Activated CD4-positive, alpha-beta T cell treated with anti-CD3 and anti-CD28 coated beads, Interleukin-2, amount 50 U/mL, for 4 hours (primary cell): Measurements from ENCODE around the gene CAMK2D.
A peak's percentile ranks its signal among the peaks of the same experiment; 100 is the strongest.
"Not testable (repeated sequence)": the region's sequence is repeated elsewhere in the genome, so short reads cannot be mapped to it uniquely, and the experiment has no call there.

Source experiments
- DNase-seq, 2 experiments: peaks; one replicate each; pipeline ENCODE4 v3.0.0-alpha.2; 2020

The CAMK2D gene

DNA sequence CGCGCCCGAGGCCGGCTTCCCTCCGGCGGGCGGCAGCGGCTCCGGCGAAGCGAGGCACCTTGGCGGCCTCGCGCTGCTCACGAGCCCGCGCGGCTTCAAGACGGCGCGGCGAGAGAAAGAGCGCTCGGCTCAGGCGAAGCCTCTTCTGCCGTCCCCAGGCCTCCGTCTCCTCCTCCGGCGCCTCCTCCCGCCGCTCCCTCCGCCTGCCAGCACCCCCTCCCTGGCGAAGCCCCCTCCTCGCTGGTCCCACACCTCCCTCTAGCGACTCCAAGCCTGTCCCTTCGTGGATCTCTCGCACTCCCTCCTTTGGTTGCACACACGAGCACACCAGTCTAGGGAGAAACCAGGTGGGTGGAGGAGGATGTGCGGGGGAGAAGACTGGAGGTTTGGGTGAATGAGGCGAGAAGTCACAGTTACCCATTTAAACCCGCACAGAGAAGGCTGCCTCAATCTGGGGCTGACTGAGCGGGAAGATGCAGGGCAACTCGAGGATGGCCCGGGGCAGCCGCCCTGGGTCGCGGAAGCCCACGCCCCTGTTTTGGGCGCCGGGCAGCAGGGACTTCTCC is at the start of gene CAMK2D:
CAMK2D (minus strand) TSS at position 119 of the 566 bp plus-strand sequence. CDS start 670 bp downstream, outside the sequence.
- DNase-seq = peak; percentile 88 to 91

DNA sequence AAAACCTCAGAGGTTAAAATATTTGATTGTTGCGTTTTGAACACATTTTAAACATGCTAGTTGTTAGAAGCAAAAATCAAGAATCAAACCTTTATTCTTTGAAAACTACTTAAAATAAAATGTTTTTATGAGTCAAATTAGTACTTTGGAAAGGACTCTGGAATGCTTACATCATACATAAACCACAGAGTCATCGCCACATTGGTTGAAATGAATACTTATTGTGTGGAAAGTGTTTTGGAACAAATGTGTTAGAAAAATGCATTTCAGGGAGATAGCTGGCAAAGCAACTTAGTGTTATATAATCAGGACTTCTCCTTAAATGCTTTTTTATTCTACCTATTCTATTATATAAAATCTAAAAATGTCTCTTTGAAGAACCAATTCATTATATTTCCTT is 49.4 kb upstream of the CAMK2D start:
- no peak for DNase-seq

DNA sequence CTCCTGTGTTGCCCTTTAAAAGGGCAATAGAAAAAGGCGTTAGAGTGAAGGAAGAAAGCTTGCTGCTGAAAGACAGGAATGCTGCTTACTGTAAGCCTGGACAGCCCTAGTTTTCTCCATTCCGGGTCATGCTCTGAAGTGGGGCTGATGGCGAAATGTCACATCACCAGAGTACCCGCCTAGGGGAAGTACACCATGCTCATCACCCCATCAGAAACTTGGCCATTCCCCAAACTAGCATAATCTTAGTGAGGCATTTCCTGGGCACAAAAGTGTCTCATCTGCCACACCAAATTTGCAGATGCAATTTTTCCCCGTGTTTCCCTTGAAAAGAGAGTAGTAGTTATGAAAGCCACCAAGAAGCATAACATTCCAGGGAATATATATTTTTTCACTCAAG is 47.8 kb upstream of the CAMK2D start:
- DNase-seq = no peak

DNA sequence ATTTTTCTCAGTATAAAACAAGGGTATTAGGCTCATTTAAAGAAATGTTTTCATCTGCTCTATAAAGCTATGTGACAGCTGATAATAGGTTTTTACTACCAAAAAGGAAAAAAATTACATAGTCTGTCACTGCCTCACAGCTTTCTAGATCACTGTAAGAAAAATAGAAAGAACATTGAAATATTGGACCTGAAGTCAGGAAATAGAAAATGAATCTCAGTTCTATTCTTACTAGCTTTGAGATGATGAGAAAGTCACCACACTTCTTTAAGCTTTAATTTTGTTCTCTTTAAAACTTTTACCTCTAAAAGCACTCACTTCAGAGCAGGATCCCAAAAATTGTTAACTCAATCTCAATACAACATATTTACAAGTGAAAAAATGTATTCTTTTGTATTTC is 45.3 kb upstream of the CAMK2D start:
- DNase-seq = no peak

DNA sequence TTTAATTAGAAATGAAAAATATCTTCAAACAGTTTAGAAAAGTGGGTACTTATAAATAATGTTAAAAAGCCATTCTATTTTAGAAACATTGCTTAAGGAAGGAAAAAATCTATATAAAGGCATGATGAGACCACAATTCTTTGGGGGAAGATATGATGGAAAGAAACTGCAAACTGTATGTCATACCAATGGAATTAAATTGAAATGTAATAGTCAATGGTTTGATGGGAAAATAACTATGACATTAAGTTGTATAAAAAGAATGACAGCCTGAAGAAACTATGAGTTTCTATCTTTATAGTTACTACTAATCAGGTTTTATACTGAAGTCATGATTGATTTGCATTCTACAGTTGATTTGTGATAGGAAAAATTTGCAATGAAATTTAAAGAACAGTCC is 40.3 kb upstream of the CAMK2D start:
- DNase-seq = no peak

DNA sequence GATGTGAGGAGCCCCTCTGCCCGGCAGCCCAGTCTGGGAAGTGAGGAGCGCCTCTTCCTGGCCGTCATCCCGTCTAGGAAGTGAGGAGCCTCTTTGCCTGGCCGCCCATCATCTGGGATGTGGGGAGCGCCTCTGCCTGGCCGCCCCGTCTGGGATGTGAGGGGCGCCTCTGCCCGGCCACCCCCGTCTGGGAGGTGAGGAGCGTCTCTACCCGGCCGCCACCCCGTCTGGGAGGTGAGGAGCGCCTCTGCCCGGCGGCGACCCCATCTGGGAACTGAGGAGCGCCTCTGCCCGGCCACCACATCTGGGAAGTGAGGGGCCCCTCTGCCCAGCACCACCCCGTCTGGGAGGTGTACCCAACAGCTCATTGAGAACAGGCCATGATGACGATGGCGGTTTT is 34.8 kb upstream of the CAMK2D start:
- DNase-seq = not testable (repeated sequence)

DNA sequence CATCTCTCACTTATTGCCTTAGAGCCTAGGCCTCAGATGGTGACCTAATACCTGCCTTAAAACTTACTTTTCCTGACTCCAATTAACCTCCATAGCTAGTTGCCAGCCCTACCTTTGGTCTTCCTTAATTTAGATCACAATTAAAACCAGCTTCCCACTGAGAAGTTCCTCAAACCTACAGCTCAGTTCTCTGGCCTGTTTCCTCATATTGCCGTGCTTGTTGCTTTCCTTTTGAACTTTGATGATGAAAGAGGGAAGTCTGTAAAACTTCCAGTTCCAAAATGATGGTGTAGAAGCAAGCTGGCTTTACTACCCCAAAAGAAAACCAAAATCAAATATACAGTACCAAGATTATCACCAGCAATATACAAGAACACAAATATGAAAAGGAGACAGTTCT is 28.9 kb upstream of the CAMK2D start:
- no peak for DNase-seq

DNA sequence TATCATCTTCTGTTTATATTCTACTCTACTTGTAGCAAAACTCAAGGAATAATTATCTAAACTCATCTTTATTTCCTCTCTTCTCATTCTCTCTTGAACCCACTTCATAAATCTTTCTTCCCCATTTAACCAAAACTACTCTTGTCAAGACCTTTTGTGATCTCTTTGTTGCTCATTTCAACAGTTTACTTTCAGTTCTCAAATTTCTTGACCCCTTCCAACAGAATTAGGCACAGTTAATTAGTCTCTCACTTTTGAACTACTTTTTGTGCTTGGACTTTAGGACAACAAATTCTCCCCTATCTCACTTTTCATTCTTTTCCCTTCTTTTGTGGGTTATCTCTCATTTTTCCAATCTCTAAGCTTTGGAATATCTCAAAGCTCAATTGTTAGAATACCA is 27.4 kb upstream of the CAMK2D start:
- DNase-seq = no peak

DNA sequence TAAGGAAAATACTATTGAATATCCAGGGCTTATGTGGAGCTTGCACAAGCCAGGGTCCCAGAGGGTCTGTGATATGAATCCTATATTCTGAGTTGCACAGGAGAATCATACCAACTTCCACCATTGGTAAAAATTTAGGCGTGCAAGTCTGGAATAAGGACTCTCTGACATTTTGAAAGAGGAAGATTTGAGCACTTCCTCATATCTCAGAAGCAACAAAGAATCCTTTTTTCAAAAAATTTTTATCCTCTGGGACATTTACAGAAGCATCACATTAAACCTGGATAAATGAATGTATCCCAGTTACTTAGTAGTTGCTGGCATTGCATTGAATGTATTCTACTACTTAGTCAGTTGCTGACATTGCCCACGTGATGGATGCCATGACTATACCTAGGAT is 24.2 kb upstream of the CAMK2D start:
- DNase-seq = no peak

DNA sequence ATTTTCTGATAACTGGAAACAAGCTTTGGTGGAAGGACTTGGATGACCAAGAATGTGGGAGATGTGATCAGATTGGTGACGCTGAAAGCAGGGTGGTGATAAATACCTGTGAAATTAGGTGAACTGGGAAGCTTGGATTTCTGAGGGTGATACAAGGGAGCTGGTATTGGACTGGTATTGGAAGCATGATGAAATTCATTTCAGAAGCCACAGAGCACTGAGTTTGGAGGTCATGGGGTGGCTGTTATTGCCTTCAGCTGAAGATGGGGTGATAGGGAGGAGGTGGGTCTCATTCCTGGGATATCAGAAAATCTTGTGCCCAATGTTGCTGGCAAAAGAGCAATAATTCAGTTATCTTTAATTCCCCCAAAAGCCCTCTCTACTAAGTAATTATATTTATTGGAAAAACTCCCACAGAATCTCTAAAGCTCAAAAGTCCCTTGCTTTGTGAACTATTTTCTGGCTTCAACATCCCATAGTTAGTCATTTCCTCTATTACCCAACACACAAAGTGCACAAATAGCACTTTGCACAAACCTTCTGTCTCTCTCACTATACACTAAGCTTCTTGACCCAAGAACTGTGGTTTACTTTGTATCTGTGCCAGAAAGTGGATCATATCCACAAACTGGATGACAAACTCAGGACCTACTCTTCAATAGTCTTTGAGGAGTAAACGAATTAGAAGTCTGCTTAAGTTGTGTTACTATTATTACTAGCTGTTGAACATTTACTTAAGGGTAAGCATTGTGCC is 23.1 kb upstream of the CAMK2D start:
- DNase-seq = no peak

DNA sequence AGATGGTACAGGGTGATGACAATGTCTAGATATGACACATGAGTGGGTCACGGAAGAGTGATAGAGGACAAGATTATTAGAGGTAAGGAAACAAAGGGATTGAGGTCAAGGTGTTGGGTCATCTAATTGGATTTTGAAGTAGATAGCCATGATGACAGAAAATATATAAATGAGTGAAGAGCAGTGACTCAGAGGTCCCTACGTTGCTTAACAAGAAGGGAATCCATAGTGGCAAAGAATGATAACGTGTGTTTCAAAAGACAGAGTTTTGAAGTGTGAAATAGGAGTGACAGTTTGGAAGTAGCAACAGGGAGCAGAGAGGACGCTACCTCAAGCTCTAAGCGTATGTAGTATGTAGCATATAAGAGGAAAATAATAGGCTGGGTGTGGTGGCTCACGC is 22.2 kb upstream of the CAMK2D start:
- DNase-seq = no peak

DNA sequence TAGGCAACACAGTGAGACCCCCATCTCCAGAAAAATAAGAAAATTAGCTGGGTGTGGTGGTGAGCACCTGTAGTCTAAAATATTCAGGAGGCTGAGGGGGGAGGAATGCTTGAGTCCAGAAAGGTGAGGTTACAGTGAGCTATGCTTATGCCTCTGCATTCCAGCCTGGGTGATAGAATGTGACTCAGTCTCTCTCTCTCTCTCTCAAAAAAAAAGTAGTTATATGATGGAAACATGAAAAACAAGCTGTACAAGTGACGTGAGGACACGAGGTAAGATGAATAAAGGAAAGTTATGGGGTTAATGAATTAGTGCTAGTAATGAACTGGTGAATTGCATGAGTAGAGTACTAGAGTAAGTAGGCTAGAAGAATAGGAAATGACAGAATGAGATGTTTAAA is 21.8 kb upstream of the CAMK2D start:
- no peak for DNase-seq

DNA sequence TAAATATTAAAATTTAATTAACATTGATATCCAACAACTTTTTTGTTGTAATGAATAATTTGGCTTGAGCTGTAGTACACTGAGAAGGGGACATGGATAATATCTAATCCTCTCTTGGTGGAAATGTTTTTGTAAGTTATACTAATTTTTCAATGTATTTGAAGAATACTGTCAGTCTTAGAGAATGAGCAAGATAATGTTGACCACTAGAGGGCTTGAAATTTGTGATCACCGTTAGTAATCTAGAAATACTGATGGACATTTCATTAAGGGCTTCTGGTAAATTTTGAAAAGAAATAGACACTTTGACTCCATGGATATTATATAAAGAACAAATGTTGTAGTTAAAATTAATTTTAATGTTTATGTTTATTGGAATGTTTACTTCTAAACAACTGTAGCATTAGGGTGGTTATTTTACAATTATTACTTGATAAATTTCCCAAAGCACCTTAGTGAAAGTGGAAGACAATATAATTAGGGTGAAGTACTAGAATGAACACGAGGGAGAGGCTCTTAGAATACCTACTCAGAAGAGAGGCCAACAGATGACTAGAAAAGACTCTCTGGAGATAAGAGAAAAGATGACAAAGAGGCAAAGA is 20.0 kb upstream of the CAMK2D start:
- DNase-seq = no peak

DNA sequence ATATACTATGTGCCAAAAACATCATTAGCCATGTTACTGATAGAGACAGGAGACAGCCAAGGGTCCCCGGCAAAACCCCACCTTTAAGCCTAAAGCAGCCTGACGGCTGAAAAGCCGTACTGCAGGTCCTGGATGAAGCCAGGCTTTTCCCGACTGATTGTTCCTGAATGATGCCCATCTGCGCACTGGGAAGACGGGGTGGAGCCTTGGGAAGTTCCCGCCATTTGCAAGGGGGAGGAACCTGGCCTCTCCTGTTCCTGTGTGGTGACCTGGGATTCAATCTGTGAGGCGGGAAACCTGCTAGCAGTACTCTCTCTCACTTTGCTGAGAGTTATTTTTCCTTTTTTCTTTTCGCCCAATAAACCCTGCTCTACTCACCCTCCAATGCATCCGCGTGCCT is 15.1 kb upstream of the CAMK2D start:
- no peak for DNase-seq

DNA sequence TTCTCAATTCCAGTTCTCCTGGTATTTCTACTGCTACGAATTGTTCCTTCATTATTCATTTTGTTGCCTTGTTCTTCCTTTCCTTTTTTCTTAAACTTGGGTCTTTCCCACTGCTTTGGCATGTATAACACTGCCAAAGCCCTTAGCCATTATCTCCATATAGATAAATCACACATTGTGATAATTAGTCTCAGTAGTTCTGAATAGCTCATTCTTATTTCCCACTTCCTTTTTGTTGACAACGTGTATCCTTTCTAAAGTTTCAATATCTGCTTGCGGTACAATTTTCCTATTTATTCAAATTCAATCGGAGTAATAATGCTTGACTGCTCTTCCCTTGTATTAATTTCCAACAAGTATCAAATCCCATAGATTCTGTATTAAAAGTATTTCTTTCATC is 14.5 kb upstream of the CAMK2D start:
- DNase-seq = no peak

DNA sequence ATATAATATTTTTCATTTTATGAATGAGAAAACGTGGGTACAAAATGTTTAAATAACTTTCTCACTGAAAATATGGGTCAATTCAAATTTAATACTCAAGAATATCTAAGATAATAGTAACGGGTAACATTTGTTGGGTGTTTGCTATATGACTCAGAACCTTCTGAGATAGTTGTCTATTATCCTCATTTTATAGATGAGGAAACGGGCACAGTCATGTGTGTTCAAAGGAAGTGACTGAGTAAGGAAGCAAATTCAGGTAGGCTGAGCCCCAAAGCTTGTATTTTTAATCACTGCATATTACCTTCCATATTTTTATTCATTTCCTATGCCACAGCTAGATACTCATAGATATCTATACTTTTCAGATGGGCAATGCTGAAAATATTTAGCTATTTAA is 12.2 kb upstream of the CAMK2D start:
- DNase-seq = no peak

DNA sequence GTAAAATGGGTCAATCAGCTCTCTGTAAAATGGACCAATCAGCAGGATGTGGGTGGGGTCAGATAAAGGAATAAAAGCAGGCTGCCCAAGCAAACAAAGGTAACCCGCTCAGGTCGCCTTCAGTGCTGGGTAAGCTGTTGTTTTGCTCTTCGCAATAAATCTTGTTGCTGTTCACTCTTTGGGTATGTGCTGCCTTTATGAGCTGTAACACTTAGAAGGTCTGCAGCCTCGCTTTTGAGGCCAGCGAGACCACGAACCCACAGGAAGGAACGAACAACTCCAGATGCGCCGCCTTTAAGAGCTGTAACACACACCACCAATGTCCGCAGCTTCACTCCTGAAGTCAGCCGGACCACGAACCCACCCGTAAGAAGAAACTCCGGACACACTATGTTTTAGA is 11.5 kb upstream of the CAMK2D start:
- no peak for DNase-seq

DNA sequence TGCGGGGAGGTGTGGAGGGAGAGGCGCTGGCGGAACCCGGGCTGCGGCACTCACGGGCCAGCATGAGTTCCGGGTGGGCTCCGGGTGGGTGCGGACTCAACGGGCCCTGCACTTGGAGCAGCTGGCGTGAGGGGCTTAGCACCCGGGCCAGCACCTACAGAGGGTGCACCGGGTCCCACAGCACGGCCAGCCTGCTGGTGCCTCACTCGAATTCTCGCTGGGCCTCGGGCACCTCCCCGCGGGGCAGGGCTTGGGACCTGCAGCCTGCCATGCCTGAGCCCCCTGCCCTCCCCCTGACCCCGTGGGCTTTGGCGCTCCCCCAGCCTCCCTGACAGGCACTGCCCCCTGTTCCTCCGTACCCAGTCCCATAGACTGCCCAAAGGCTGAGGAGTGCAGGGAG is 10.8 kb upstream of the CAMK2D start:
- no peak for DNase-seq

DNA sequence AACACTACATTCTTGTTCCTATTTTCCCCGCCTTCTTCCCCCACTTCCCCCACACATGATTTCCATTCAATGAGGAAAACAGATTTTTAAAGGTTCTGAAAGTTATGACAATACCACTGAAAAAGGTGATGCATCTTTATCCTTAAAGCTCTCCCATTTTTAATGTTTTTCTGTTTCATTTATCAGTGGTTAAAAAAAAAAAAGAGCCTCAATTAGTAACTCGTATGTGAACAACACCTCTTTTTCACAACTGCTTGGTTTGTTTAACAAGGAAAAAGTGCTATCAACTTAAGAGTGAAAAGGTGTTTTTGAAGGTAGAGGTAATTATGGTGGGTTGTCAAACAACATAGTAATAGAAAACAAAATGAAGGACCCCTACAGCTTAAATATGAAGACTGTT is 8.2 kb upstream of the CAMK2D start:
- no peak for DNase-seq

DNA sequence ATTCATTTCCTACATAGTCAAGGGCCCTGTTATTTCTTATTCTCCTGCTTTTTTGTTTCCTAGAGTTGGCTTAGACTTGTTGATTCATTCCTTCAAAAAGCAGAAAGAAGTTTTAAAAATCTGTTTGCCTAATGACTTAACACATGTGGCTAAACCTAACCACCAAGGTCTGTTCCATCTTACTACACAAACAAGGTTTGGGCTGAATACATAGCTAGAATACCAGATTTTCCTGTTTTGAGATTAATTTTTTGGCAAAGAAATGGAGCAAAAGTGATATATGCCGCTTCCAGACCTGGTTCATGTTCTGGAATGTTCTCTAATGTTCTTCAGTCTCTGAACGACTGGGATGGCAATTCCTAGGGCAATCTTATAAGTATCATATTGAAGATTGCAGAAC is 7.4 kb upstream of the CAMK2D start:
- DNase-seq = no peak

DNA sequence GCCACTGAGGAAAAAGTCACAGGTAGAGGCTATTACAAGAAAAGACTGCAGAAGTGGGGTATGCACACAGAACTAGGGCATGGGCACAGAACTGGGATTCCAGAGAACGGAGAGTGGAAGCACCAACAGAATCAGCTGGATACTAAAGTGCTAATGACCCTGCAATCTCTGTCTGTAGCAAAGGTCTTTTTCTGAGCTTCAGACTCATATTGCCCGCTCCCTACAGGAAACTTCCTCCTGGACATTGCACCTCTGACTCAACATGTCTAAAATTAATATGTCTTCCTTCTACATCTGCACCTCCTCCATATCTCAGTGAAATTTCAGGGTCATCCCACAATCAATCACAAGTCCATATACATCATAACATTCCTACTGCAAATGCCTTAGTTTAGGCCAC is 5.3 kb upstream of the CAMK2D start:
- no peak for DNase-seq

DNA sequence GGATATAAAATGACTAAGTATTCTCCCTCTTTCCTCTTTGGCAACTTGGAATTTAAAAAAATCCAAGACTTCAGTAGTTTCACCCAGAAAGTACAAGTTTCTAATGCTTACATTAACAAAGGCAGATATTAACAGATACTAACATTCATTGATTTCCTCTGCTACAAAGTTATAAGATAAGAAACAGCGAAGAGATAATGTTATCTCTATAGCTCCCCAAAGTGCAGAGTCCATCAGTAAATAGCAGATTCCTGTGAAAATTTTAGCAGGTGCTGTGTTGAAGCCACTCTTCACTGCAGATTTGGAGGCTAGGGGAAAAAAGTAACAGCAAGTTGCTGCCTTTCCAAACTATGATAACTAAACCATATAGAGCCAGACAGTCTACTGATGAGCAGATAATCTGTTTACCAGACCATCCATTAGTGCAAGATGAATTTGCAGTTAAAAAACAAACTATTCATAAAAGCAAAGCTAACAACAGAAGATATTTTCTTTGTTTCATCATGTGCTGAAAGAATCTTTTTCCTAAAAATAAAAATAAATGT is 3.3 kb upstream of the CAMK2D start:
- DNase-seq = no peak

DNA sequence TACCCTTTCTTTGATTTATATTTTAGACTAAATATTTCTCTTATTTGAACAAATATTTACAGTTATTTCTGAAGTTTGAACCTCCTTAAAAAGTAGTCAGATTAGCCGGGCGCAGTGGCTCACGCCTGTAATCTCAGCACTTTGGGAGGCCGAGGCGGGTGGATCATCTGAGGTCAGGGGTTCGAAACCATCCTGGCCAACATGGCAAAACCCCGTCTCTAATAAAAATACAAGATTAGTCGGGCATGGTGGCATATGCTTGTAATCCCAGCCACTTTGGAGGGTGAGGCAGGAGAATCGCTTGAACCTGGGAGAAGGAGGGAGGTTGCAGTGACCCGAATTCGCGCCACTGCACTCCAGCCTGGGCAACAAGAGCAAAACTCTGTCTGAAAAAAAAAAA is 2.4 kb upstream of the CAMK2D start:
- DNase-seq = not testable (repeated sequence)

DNA sequence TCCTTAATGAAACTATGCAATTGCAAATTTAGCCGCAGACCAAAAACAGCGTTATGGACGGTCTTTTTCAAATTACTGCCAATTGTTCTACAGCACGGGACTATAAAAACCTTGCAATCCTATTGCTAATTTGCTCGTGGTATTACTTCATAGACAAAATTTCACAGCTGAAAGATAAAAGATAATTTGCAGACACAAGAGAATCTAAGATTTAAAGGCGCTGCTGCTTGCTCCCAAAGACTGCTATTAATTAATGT is 1.4 kb upstream of the CAMK2D start:
- no peak for DNase-seq
